Stimulated activated CD8-positive, alpha-beta memory T cell treated with anti-CD3 and anti-CD28 coated beads, Interleukin-12 subunit alpha, Interleukin-12 subunit beta, amount 100 ng/mL, for 24 hours (primary cell): ENCODE data around the gene PORCN.
"Not testable (repeated sequence)": the region's sequence is repeated elsewhere in the genome, so short reads cannot be mapped to it uniquely, and the experiment has no call there.

Experiments used
- DNase-seq: peaks from one replicate; pipeline ENCODE4 v3.0.0-alpha.2; 2020; ENCODE audit errors: extremely low read depth

The PORCN gene

GRCh38 chrX:48512371-48512935 lies 3.7 kb downstream of the PORCN start:
- DNase-seq: no peak

- no peak for DNase-seq
Measured at GRCh38 chrX:48513670-48514069, 4.9 kb downstream of the PORCN start.

- no peak for DNase-seq
Measured at GRCh38 chrX:48514126-48514806, 5.5 kb downstream of the PORCN start.

GRCh38 chrX:48514868-48515460 lies 6.2 kb downstream of the PORCN start:
- no peak for DNase-seq

- no peak for DNase-seq
Measured at GRCh38 chrX:48515842-48516241, 7.0 kb downstream of the PORCN start.

GRCh38 chrX:48516285-48516684 lies 7.5 kb downstream of the PORCN start:
- no peak for DNase-seq

GRCh38 chrX:48516987-48517386 lies 8.2 kb downstream of the PORCN start:
- no peak for DNase-seq

GRCh38 chrX:48519481-48519880 lies 10.7 kb downstream of the PORCN start:
- not testable (repeated sequence) for DNase-seq

GRCh38 chrX:48520455-48520854 lies 11.7 kb downstream of the PORCN start:
- DNase-seq: no peak

- no peak for DNase-seq
Measured at GRCh38 chrX:48520976-48521352, 12.2 kb downstream of the PORCN start.

- peak; percentile 81 for DNase-seq
Measured at GRCh38 chrX:48521353-48522243, 12.8 kb downstream of the PORCN start, which contains the start of gene EBP. EBP (plus strand) TSS chrX:48521808; CDS start chrX:48523772, 1,964 bp downstream.

GRCh38 chrX:48522291-48522690 lies 13.5 kb downstream of the PORCN start:
- no peak for DNase-seq

- DNase-seq: no peak
Measured at GRCh38 chrX:48523682-48524081, 14.9 kb downstream of the PORCN start.

- not testable (repeated sequence) for DNase-seq
Measured at GRCh38 chrX:48525853-48526252, 17.1 kb downstream of the PORCN start.

- no peak for DNase-seq
Measured at GRCh38 chrX:48530736-48531135, 21.9 kb downstream of the PORCN start.

GRCh38 chrX:48531358-48531959 lies 22.7 kb downstream of the PORCN start:
- no peak for DNase-seq

GRCh38 chrX:48532161-48532560 lies 23.4 kb downstream of the PORCN start:
- DNase-seq: no peak

- no peak for DNase-seq
Measured at GRCh38 chrX:48533165-48533564, 24.4 kb downstream of the PORCN start.

- no peak for DNase-seq
Measured at GRCh38 chrX:48538641-48539344, 30.0 kb downstream of the PORCN start.

GRCh38 chrX:48539345-48540027 lies 30.7 kb downstream of the PORCN start, which contains the start of gene TBC1D25:
TBC1D25 (plus strand) TSS chrX:48539714; CDS start chrX:48539798, 84 bp downstream.
- DNase-seq: peak; percentile 92

GRCh38 chrX:48540028-48540375 lies 31.2 kb downstream of the PORCN start:
- DNase-seq: no peak
